Thyroid gland (tissue), 4 donors: ENCODE data around the gene VOPP1.

Experiments
- POLR2A ChIP-seq, 2 donors: fragments of 450-650 bp; IDR thresholded peaks; one replicate each; pipeline ENCODE4 v1.6.1; 2017; ENCODE audit warnings: antibody characterized with exemption in 2 of 2, mild to moderate bottlenecking in 2 of 2, moderate library complexity in 1 of 2
- TF ChIP-seq, protein P1 (sequence below), 6 experiments: fragments of 200-600 bp in 3 of 6; fragments of 450-650 bp in 3 of 6; sonication (generic) in 3 of 6; IDR thresholded peaks; one replicate each; pipeline ENCODE4 v1.5.1; 2016 to 2019; ENCODE audit warnings: antibody characterized with exemption in 6 of 6, mild to moderate bottlenecking in 2 of 6, inconsistent platforms in 1 of 6, moderate library complexity in 1 of 6

- TF ChIP-seq, protein P1, sequence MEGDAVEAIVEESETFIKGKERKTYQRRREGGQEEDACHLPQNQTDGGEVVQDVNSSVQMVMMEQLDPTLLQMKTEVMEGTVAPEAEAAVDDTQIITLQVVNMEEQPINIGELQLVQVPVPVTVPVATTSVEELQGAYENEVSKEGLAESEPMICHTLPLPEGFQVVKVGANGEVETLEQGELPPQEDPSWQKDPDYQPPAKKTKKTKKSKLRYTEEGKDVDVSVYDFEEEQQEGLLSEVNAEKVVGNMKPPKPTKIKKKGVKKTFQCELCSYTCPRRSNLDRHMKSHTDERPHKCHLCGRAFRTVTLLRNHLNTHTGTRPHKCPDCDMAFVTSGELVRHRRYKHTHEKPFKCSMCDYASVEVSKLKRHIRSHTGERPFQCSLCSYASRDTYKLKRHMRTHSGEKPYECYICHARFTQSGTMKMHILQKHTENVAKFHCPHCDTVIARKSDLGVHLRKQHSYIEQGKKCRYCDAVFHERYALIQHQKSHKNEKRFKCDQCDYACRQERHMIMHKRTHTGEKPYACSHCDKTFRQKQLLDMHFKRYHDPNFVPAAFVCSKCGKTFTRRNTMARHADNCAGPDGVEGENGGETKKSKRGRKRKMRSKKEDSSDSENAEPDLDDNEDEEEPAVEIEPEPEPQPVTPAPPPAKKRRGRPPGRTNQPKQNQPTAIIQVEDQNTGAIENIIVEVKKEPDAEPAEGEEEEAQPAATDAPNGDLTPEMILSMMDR (IDR thresholded peaks at IDR 0.05) = no peak
- no peak for TF ChIP-seq POLR2A (IDR thresholded peaks at IDR 0.05)
Observed at GRCh38 chr7:55517936-55518689, 54.2 kb downstream of the VOPP1 start.
